Embryonic facial prominence (tissue), 1 donor: ENCODE data around the gene PPARGC1A.

ENCODE experiments used
- DNase-seq: peaks from one replicate; pipeline ENCODE4 v3.0.0-alpha.2; 2016; ENCODE audit errors: extremely low spot score

The PPARGC1A gene

GRCh38 chr4:23878912-23879732, 10.7 kb downstream of the PPARGC1A start:
- no peak for DNase-seq

GRCh38 chr4:23878246-23878891, 11.5 kb downstream of the PPARGC1A start:
- no peak for DNase-seq

GRCh38 chr4:23877758-23878229, 12.1 kb downstream of the PPARGC1A start:
- no peak for DNase-seq

- DNase-seq = no peak
Measured at GRCh38 chr4:23876418-23877089, 13.3 kb downstream of the PPARGC1A start.

- DNase-seq = no peak
Measured at GRCh38 chr4:23875317-23875716, 14.5 kb downstream of the PPARGC1A start.

- DNase-seq = no peak
Measured at GRCh38 chr4:23874536-23874901, 15.3 kb downstream of the PPARGC1A start.

- DNase-seq = no peak
Measured at GRCh38 chr4:23873717-23874535, 15.9 kb downstream of the PPARGC1A start.

GRCh38 chr4:23871426-23871825, 18.4 kb downstream of the PPARGC1A start:
- DNase-seq = no peak

- no peak for DNase-seq
Measured at GRCh38 chr4:23866450-23867075, 23.3 kb downstream of the PPARGC1A start.

GRCh38 chr4:23861897-23862296, 27.9 kb downstream of the PPARGC1A start:
- no peak for DNase-seq

- DNase-seq = no peak
Measured at GRCh38 chr4:23860919-23861318, 28.9 kb downstream of the PPARGC1A start.

- DNase-seq = peak; percentile 28
Measured at GRCh38 chr4:23857367-23857959, 32.4 kb downstream of the PPARGC1A start.

GRCh38 chr4:23856630-23857029, 33.2 kb downstream of the PPARGC1A start:
- DNase-seq = no peak

GRCh38 chr4:23855912-23856605, 33.8 kb downstream of the PPARGC1A start:
- DNase-seq = no peak

GRCh38 chr4:23853986-23854660, 35.7 kb downstream of the PPARGC1A start:
- DNase-seq = no peak

GRCh38 chr4:23851464-23851863, 38.4 kb downstream of the PPARGC1A start:
- DNase-seq = no peak

- DNase-seq = no peak
Measured at GRCh38 chr4:23847158-23847557, 42.7 kb downstream of the PPARGC1A start.

- no peak for DNase-seq
Measured at GRCh38 chr4:23844961-23845360, 44.9 kb downstream of the PPARGC1A start.

GRCh38 chr4:23839279-23839678, 50.6 kb downstream of the PPARGC1A start:
- DNase-seq = no peak

- DNase-seq = no peak
Measured at GRCh38 chr4:23838607-23839006, 51.2 kb downstream of the PPARGC1A start.
